HepG2 (cell line): ENCODE data around the gene TBL3. TPM values are rescaled to one million over a fixed set of nuclear protein-coding genes. Genes with fewer than 3 reads are reported as not detected.
A peak's percentile ranks its signal among the peaks of the same experiment; 100 is the strongest.

ENCODE experiments used
- CBX2 ChIP-seq, 2 experiments: fragments of 200-600 bp in 1 of 2; sonication (generic); formaldehyde crosslinking in 1 of 2; IDR thresholded peaks; 2 replicates each; pipeline versions ENCODE4 v1.7.0 to v1.8.1; 2018 to 2022; ENCODE audit warnings: low read depth in 2 of 2, low read length in 1 of 2, mild to moderate bottlenecking in 1 of 2, missing genetic modification reagents in 1 of 2
- HNRNPH1 ChIP-seq: fragments of 200-400 bp; formaldehyde crosslinking; optimal IDR thresholded peaks from 2 replicates; pipeline ENCODE3; 2017; ENCODE audit warnings: mild to moderate bottlenecking, low read depth, low read length
- MED1 ChIP-seq: sonication (generic); formaldehyde crosslinking; IDR thresholded peaks from 2 replicates; pipeline ENCODE4 v1.4.0; 2020; ENCODE audit warnings: missing genetic modification reagents
- MIER3 ChIP-seq: IDR thresholded peaks from 2 replicates; pipeline ENCODE4 v1.6.1; 2016; ENCODE audit warnings: missing compliant biosample characterization, borderline replicate concordance
- MTA1 ChIP-seq: sonication (generic); formaldehyde crosslinking; IDR thresholded peaks from 2 replicates; pipeline ENCODE4 v1.4.0; 2020; ENCODE audit warnings: missing genetic modification reagents, mild to moderate bottlenecking, borderline replicate concordance
- NCOA5 ChIP-seq: sonication (generic); formaldehyde crosslinking; IDR thresholded peaks from 2 replicates; pipeline ENCODE4 v1.4.0; 2020; ENCODE audit warnings: missing genetic modification reagents
- POGZ ChIP-seq: sonication (generic); formaldehyde crosslinking; IDR thresholded peaks from 2 replicates; pipeline ENCODE4 v1.4.0; 2020; ENCODE audit warnings: mild to moderate bottlenecking, missing genetic modification reagents
- RARG ChIP-seq: sonication (generic); formaldehyde crosslinking; IDR thresholded peaks from 2 replicates; pipeline ENCODE4 v1.4.0; 2020; ENCODE audit warnings: low read depth, mild to moderate bottlenecking, missing genetic modification reagents
- SNAI1 ChIP-seq: sonication (generic); formaldehyde crosslinking; IDR thresholded peaks from 2 replicates; pipeline ENCODE4 v1.5.0; 2020; ENCODE audit warnings: mild to moderate bottlenecking, missing genetic modification reagents, borderline replicate concordance
- ZFX ChIP-seq: sonication (generic); formaldehyde crosslinking; IDR thresholded peaks from 2 replicates; pipeline ENCODE4 v1.4.0; 2020; ENCODE audit warnings: mild to moderate bottlenecking, low read depth, missing genetic modification reagents, moderate library complexity
- ZFY ChIP-seq: sonication (generic); formaldehyde crosslinking; IDR thresholded peaks from 2 replicates; pipeline ENCODE4 v1.4.0; 2020; ENCODE audit warnings: missing genetic modification reagents
- ZKSCAN1 ChIP-seq: fragments of 150-350 bp; IDR thresholded peaks from 2 replicates; pipeline ENCODE4 v1.6.1; 2014; ENCODE audit warnings: low read length
- ZNF235 ChIP-seq: sonication (generic); formaldehyde crosslinking; IDR thresholded peaks from 2 replicates; pipeline ENCODE4 v1.8.1; 2023; ENCODE audit warnings: mild to moderate bottlenecking, missing genetic modification reagents, borderline replicate concordance
- ZNF251 ChIP-seq: sonication (generic); formaldehyde crosslinking; IDR thresholded peaks from 2 replicates; pipeline ENCODE4 v1.9.0; 2021; ENCODE audit warnings: mild to moderate bottlenecking, missing genetic modification reagents
- ZNF282 ChIP-seq: fragments of 450-650 bp; IDR thresholded peaks from 2 replicates; pipeline ENCODE4 v1.6.1; 2018; ENCODE audit not compliant: partially characterized antibody
- ZNF510 ChIP-seq: sonication (generic); formaldehyde crosslinking; IDR thresholded peaks from 2 replicates; pipeline ENCODE4 v1.4.0; 2020; ENCODE audit warnings: low read depth, mild to moderate bottlenecking, missing genetic modification reagents
- ZNF709 ChIP-seq: sonication (generic); formaldehyde crosslinking; IDR thresholded peaks from 2 replicates; pipeline ENCODE4 v1.5.0; 2020; ENCODE audit warnings: mild to moderate bottlenecking, missing genetic modification reagents
- ZNF780A ChIP-seq: sonication (generic); formaldehyde crosslinking; IDR thresholded peaks from 2 replicates; pipeline ENCODE4 v1.8.0; 2022; ENCODE audit warnings: mild to moderate bottlenecking, missing genetic modification reagents, moderate library complexity
- polyA plus RNA-seq, 8 experiments: library from polyadenylated mRNA; depleted of rRNA in 3 of 8; stranded (reverse) in 7 of 8; unstranded in 1 of 8; fragments of >200 nt; fragmentation: Illumina TruSeq in 4 of 8; extraction: Trizol in 4 of 8; gene quantifications; 2 replicates each; pipeline versions ENCODE4 v1.2.1 to v1.2.3, GENCODE V29; 2011 to 2016; ENCODE audit warnings: low read depth in 4 of 8, missing spikeins in 1 of 8, mixed read lengths in 1 of 8; ENCODE audit not compliant: insufficient read depth in 1 of 8
- total RNA-seq, 5 experiments: library from RNA; depleted of rRNA; stranded (reverse); fragments of >200 nt; fragmentation: Illumina TruSeq; extraction: Trizol; gene quantifications; 2 replicates each; pipeline ENCODE4 v1.2.3, GENCODE V29; 2016; ENCODE audit warnings: low read depth in 1 of 5
- TF ChIP-seq, protein P1 (sequence below): sonication (generic); formaldehyde crosslinking; IDR thresholded peaks from 2 replicates; pipeline ENCODE4 v1.4.0; 2020; ENCODE audit warnings: missing genetic modification reagents
- TF ChIP-seq, protein P2 (sequence below): sonication (generic); formaldehyde crosslinking; IDR thresholded peaks from 2 replicates; pipeline ENCODE4 v1.8.0; 2022; ENCODE audit warnings: mild to moderate bottlenecking, missing genetic modification reagents
- TF ChIP-seq, protein P3 (sequence below): sonication (generic); formaldehyde crosslinking; conservative IDR thresholded peaks from 2 replicates; pipeline ENCODE4 v1.4.0; 2020; ENCODE audit warnings: missing genetic modification reagents
- TF ChIP-seq, protein P4 (sequence below): sonication (generic); formaldehyde crosslinking; IDR thresholded peaks from 2 replicates; pipeline ENCODE4 v1.5.1; 2020; ENCODE audit warnings: missing genetic modification reagents, mild to moderate bottlenecking, borderline replicate concordance
- TF ChIP-seq, protein P5 (sequence below): sonication (generic); formaldehyde crosslinking; IDR thresholded peaks from 2 replicates; pipeline ENCODE4 v1.5.0; 2020; ENCODE audit warnings: mild to moderate bottlenecking, missing genetic modification reagents

Gene TBL3
- total and polyA plus RNA-seq, 2 of the 13 experiments (the other 11 are each of a cell fraction or from before 2014, with no cell fraction given): 16.8 to 38.0 TPM

DNA sequence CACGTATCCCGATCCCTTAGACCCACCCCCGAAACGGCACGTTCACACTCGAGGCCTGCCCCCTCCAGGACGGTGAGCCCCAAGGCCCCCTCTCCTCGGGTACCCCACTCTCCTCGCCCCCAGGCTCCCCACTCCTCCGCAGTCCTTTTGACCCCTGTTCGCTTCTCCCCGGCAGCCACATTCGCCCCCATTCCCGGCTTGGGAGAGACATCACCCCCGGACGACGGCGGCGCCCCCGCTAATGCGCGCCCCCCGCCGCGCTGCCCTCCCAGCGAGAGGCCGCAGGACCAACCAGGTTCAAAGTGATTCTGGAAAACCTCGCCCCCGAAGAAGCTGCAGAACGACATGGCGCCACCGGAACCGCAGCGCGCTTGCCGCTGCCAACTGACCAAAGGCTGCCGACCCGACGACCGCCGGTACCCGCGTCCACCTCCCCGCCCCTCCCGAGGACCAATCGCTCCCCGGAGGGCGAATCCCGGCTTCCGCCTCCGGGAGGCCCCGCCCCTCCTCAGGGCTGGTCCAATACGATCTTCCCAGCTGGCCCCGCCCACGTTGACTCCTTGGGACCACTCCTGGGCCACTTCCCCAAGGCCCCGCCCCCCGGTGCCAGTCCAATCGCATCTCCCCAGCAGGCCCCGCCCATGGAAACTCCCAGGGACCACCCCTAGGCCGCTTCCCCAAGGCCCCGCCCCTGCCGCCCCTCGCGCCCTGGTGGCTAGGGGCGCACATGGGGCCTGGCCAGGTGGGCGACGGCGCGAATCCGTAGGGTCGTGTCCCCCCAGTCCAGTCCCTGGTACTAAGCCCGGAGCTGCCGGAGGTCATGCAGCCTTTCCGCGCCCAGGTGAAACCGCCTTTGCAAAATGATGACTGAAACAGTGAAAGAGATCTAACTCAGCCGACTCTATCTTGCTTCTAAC lies 28.8 kb upstream of the TBL3 start, which contains the start of gene MSRB1 (continued):
- TF ChIP-seq RARG (CRISPR knock-in tag): 0 out of 2 replicates have a peak, but pooled peaks have one; percentile 30
- 0 out of 2 replicates have a peak, but pooled peaks have one; percentile 77 for TF ChIP-seq SNAI1 (CRISPR knock-in tag)
- no peak for TF ChIP-seq HNRNPH1
- 0 out of 2 replicates have a peak, but pooled peaks have one; percentile 14 for TF ChIP-seq MIER3 (CRISPR knock-in tag)
- peak; percentile 70; the same call in 1 of the 2 replicates for TF ChIP-seq ZNF235 (CRISPR knock-in tag)
- TF ChIP-seq MTA1 (CRISPR knock-in tag): peak; percentile 61; the same call in 1 of the 2 replicates
- TF ChIP-seq, protein P1, sequence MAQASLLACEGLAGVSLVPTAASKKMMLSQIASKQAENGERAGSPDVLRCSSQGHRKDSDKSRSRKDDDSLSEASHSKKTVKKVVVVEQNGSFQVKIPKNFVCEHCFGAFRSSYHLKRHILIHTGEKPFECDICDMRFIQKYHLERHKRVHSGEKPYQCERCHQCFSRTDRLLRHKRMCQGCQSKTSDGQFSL: no peak
- TF ChIP-seq, protein P2, sequence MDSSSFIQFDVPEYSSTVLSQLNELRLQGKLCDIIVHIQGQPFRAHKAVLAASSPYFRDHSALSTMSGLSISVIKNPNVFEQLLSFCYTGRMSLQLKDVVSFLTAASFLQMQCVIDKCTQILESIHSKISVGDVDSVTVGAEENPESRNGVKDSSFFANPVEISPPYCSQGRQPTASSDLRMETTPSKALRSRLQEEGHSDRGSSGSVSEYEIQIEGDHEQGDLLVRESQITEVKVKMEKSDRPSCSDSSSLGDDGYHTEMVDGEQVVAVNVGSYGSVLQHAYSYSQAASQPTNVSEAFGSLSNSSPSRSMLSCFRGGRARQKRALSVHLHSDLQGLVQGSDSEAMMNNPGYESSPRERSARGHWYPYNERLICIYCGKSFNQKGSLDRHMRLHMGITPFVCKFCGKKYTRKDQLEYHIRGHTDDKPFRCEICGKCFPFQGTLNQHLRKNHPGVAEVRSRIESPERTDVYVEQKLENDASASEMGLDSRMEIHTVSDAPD (CRISPR knock-in tag): 0 out of 2 replicates have a peak, but pooled peaks have one; percentile 29
- no peak; the same call in 1 of the 2 replicates for TF ChIP-seq POGZ
- peak; percentile 37 for TF ChIP-seq ZFY (CRISPR knock-in tag)
- TF ChIP-seq ZFX (CRISPR knock-in tag): peak; percentile 67
- no peak for TF ChIP-seq CBX2 (IDR thresholded peaks at IDR 0.05; ENCODE audit: low read depth, low read length)
- no peak for TF ChIP-seq CBX2 (CRISPR knock-in tag; IDR thresholded peaks at IDR 0.05; ENCODE audit: low read depth)
- peak; percentile 76; the same call in 1 of the 2 replicates for TF ChIP-seq ZNF510
- peak; percentile 30 for TF ChIP-seq ZNF709 (CRISPR knock-in tag)
- TF ChIP-seq, protein P3, sequence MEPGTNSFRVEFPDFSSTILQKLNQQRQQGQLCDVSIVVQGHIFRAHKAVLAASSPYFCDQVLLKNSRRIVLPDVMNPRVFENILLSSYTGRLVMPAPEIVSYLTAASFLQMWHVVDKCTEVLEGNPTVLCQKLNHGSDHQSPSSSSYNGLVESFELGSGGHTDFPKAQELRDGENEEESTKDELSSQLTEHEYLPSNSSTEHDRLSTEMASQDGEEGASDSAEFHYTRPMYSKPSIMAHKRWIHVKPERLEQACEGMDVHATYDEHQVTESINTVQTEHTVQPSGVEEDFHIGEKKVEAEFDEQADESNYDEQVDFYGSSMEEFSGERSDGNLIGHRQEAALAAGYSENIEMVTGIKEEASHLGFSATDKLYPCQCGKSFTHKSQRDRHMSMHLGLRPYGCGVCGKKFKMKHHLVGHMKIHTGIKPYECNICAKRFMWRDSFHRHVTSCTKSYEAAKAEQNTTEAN (CRISPR knock-in tag): 0 out of 2 replicates have a peak, but pooled peaks have one; percentile 29
- TF ChIP-seq, protein P4, sequence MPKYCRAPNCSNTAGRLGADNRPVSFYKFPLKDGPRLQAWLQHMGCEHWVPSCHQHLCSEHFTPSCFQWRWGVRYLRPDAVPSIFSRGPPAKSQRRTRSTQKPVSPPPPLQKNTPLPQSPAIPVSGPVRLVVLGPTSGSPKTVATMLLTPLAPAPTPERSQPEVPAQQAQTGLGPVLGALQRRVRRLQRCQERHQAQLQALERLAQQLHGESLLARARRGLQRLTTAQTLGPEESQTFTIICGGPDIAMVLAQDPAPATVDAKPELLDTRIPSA: no peak
- no peak for TF ChIP-seq ZNF780A
- no peak for TF ChIP-seq ZNF251 (CRISPR knock-in tag)
- no peak for TF ChIP-seq ZKSCAN1
- no peak for TF ChIP-seq NCOA5
- TF ChIP-seq ZNF282: no peak
- TF ChIP-seq MED1: 0 out of 2 replicates have a peak, but pooled peaks have one; percentile 45
- TF ChIP-seq, protein P5, sequence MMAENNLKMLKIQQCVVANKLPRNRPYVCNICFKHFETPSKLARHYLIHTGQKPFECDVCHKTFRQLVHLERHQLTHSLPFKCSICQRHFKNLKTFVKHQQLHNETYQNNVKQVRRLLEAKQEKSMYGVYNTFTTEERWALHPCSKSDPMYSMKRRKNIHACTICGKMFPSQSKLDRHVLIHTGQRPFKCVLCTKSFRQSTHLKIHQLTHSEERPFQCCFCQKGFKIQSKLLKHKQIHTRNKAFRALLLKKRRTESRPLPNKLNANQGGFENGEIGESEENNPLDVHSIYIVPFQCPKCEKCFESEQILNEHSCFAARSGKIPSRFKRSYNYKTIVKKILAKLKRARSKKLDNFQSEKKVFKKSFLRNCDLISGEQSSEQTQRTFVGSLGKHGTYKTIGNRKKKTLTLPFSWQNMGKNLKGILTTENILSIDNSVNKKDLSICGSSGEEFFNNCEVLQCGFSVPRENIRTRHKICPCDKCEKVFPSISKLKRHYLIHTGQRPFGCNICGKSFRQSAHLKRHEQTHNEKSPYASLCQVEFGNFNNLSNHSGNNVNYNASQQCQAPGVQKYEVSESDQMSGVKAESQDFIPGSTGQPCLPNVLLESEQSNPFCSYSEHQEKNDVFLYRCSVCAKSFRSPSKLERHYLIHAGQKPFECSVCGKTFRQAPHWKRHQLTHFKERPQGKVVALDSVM: no peak
